Fibroblast of skin of left biceps (primary cell): ENCODE results near the gene ZIC1.

Experiments used
- DNase-seq, 2 experiments: peaks; one replicate each; pipeline ENCODE4 v3.0.0-alpha.2; 2013; ENCODE audit warnings: low read depth in 2 of 2

ZIC1 gene

GRCh38 chr3:147395899-147396711 is 13.1 kb upstream of the ZIC1 start:
- no peak for DNase-seq

GRCh38 chr3:147396712-147397046 is 12.5 kb upstream of the ZIC1 start:
- DNase-seq = no peak

GRCh38 chr3:147397155-147397874 is 11.8 kb upstream of the ZIC1 start:
- no peak for DNase-seq

- DNase-seq = no peak
Observed at GRCh38 chr3:147397875-147398812, 11.0 kb upstream of the ZIC1 start.

GRCh38 chr3:147398813-147399534 is 10.2 kb upstream of the ZIC1 start:
- DNase-seq = no peak

- DNase-seq = no peak
Observed at GRCh38 chr3:147400111-147400510, 9.1 kb upstream of the ZIC1 start.

- DNase-seq = no peak
Observed at GRCh38 chr3:147400999-147401398, 8.2 kb upstream of the ZIC1 start.

GRCh38 chr3:147401421-147401820 is 7.7 kb upstream of the ZIC1 start:
- DNase-seq = no peak

- no peak for DNase-seq
Observed at GRCh38 chr3:147402159-147402558, 7.0 kb upstream of the ZIC1 start.

- DNase-seq = no peak
Observed at GRCh38 chr3:147403511-147403910, 5.7 kb upstream of the ZIC1 start.

GRCh38 chr3:147404000-147404799 is 5.0 kb upstream of the ZIC1 start:
- DNase-seq = no peak

GRCh38 chr3:147404800-147405230 is 4.3 kb upstream of the ZIC1 start:
- no peak for DNase-seq

GRCh38 chr3:147405231-147406027 is 3.7 kb upstream of the ZIC1 start:
- DNase-seq = no peak

GRCh38 chr3:147406028-147406931 is 2.9 kb upstream of the ZIC1 start, which contains the start of gene ZIC4:
Gene ZIC4 (minus strand): TSS chr3:147406543. CDS start chr3:147402797, 3,746 bp downstream.
- DNase-seq = no peak

- no peak for DNase-seq
Observed at GRCh38 chr3:147407114-147407497, 2.1 kb upstream of the ZIC1 start.

- no peak for DNase-seq
Observed at GRCh38 chr3:147407498-147408187, 1.5 kb upstream of the ZIC1 start.

GRCh38 chr3:147408188-147409100 is 721 bp upstream of the ZIC1 start:
- no peak for DNase-seq
